ENCODE results near the gene PATZ1.
"Not testable (repeated sequence)": the region's sequence is repeated elsewhere in the genome, so short reads cannot be mapped to it uniquely, and the experiment has no call there.

Gene PATZ1

GRCh38 chr22:31327806-31328543 lies 18.2 kb downstream of the PATZ1 start:
- DNase-seq (ENCODE audit: low spot score), result no peak

GRCh38 chr22:31326877-31327276 lies 19.3 kb downstream of the PATZ1 start:
- TF ChIP-seq CTCF (IDR thresholded peaks at IDR 0.05), result no peak
- Histone ChIP-seq H3K27ac (no peak overlapping the region), H3K4me3 (no peak overlapping the region)
- DNase-seq (ENCODE audit: low spot score), result no peak

More at GRCh38 chr22:31327806-31328543, 18.2 kb downstream of the PATZ1 start:
- TF ChIP-seq CTCF (IDR thresholded peaks at IDR 0.05), result no peak
- Histone ChIP-seq H3K27ac (peak overlapping the region in 1 of 2 donors; percentile 8), H3K4me3 (no peak overlapping the region)

- no peak for TF ChIP-seq CTCF (IDR thresholded peaks at IDR 0.05)
- DNase-seq (ENCODE audit: low spot score), result no peak
- Histone ChIP-seq H3K27ac (no peak overlapping the region), H3K4me3 (no peak overlapping the region)
Measured at GRCh38 chr22:31323578-31324550, 22.3 kb downstream of the PATZ1 start.

GRCh38 chr22:31321421-31321820 lies 24.7 kb downstream of the PATZ1 start:
- Histone ChIP-seq H3K27ac (no peak overlapping the region), H3K4me3 (no peak overlapping the region)
- no peak for TF ChIP-seq CTCF (IDR thresholded peaks at IDR 0.05)
- DNase-seq (ENCODE audit: low spot score), result no peak

GRCh38 chr22:31314220-31314619 lies 31.9 kb downstream of the PATZ1 start:
- not testable (repeated sequence) for H3K27ac ChIP-seq; H3K4me3 ChIP-seq; DNase-seq (ENCODE audit: low spot score)

GRCh38 chr22:31313366-31314147 lies 32.6 kb downstream of the PATZ1 start:
- peak; percentile 74 for TF ChIP-seq CTCF (IDR thresholded peaks at IDR 0.05)
- Histone ChIP-seq H3K4me3 (peak overlapping the region; percentile 18), H3K27ac (peak overlapping the region; percentile 42 to 69)
- no peak for DNase-seq (ENCODE audit: low spot score)

GRCh38 chr22:31308181-31308580 lies 38.0 kb downstream of the PATZ1 start:
- Histone ChIP-seq H3K4me3 (no peak overlapping the region), H3K27ac (no peak overlapping the region)
- TF ChIP-seq CTCF (IDR thresholded peaks at IDR 0.05), result no peak
- DNase-seq (ENCODE audit: low spot score), result no peak
